HFF-Myc (cell line): Measurements from ENCODE around the gene OR2T4.

Experiments used
- DNase-seq: peaks from one replicate; pipeline ENCODE4 v3.0.0-alpha.2; 2011; ENCODE audit warnings: low read depth; ENCODE audit errors: extremely low read depth
- H3K4me3 ChIP-seq: replicated peaks from 2 replicates; pipeline ENCODE4 v1.5.1; 2011; ENCODE audit warnings: low read depth, mild to moderate bottlenecking, control low read depth, low read length
- TF ChIP-seq, protein P1 (sequence below): IDR thresholded peaks from 2 replicates; pipeline ENCODE4 v1.5.1; 2012; ENCODE audit warnings: mild to moderate bottlenecking, low read depth, low read length, control low read depth; ENCODE audit errors: missing control alignments

Gene OR2T4

DNA sequence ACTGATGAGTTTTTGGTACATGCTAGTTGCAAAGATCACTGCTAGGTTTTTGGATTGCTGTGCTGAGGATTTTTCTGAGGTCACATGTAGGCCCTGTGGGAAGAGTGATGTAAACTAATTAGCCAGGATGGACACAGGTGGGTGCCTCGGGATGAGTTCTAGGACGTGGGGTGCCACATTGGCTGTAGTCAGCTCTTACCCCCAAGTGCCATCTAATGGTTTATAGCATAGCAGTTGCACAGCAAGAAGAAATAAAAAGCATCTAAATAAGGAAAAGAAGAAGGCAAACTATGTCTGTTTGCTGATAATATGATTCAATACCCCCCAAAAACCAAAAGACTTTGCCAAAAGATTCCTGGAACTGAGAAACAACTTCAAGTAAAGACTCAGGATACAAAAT lies 31.6 kb downstream of the OR2T4 start:
- TF ChIP-seq, protein P1, sequence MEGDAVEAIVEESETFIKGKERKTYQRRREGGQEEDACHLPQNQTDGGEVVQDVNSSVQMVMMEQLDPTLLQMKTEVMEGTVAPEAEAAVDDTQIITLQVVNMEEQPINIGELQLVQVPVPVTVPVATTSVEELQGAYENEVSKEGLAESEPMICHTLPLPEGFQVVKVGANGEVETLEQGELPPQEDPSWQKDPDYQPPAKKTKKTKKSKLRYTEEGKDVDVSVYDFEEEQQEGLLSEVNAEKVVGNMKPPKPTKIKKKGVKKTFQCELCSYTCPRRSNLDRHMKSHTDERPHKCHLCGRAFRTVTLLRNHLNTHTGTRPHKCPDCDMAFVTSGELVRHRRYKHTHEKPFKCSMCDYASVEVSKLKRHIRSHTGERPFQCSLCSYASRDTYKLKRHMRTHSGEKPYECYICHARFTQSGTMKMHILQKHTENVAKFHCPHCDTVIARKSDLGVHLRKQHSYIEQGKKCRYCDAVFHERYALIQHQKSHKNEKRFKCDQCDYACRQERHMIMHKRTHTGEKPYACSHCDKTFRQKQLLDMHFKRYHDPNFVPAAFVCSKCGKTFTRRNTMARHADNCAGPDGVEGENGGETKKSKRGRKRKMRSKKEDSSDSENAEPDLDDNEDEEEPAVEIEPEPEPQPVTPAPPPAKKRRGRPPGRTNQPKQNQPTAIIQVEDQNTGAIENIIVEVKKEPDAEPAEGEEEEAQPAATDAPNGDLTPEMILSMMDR = no peak
- no peak overlapping the region for H3K4me3 ChIP-seq
- DNase-seq = no peak

DNA sequence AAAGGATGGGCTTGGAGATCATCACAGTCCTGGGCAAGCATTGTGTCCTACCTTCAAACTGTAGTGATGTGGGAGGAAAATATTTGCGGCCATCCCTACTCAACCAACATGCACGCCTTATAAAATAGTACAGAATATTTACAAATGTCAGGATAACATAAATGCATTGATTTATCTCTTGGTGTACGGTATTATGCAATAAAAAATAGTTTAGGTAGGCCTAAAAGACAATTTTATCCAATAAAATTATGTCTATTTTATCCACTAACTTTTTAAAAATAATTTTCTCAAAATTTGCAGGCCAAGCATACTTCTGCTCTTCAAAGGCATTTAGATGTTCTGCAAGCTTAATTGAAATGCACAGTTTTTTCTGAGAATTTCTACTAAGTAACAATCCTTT lies 41.3 kb downstream of the OR2T4 start, which contains the start of gene OR2T1:
OR2T1 (plus strand) TSS at position 301 of the 400 bp plus-strand sequence. CDS start 3,100 bp downstream, outside the sequence.
- no peak for DNase-seq
- TF ChIP-seq, protein P1 = no peak
- no peak within 1 kb of the TSS for H3K4me3 ChIP-seq

DNA sequence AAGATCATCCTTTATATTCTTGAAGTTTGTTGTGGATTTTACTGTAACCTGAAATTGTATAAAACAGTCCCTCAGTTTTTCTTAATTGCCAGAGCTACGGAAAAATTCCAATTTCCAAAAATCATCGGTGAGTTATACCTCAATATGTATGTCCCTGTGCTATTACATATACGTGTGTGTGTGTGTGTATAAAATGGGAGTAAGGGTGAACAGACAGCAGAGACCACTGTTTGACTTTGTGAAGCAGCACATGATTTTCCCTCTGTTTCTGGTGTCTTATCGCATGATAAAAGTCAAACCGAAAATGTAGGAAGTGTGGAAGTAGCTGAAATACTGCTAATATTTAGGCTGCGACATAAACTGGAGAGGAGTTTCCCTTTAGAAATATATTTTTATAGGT lies 42.6 kb downstream of the OR2T4 start:
- TF ChIP-seq, protein P1 = no peak
- no peak for DNase-seq
- no peak overlapping the region for H3K4me3 ChIP-seq

DNA sequence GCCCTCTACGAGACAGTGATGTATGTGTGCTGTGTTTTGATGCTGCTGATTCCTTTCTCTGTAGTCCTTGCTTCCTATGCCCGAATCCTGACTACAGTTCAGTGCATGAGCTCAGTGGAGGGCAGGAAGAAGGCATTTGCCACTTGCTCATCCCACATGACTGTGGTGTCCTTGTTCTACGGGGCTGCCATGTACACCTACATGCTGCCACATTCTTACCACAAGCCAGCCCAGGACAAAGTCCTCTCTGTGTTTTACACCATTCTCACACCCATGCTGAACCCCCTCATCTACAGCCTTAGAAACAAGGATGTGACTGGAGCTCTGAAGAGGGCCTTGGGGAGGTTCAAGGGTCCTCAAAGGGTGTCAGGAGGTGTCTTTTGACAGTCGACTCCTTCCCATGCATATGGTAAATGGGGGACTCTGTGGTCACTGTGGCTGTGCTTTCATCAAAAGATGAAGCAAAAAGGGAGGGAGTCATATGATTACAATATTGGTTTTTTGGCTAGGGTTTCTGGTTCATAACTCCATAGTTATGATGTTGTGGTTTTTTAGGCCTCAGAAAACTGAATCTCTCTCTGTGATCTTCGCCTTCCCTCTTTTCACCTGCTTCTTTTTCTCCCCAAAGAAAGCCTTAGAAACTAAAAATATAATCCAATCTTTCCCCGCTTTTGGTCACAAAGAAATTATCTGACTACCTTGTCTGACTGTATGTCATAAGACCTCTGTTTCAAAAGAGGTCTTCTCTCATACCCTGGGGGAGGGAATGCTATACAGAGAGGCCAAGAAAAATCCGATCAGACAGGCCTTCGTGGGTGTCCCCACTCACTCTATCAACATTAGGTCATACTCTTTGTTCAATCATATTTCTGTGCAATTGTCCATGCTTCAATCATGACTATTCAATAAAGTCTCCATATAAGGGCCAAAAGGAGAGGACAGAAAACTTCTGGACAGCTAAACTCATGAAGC lies 45.5 kb downstream of the OR2T4 start:
- DNase-seq = no peak
- no peak overlapping the region for H3K4me3 ChIP-seq
- TF ChIP-seq, protein P1 = no peak
